GM19328 (cell line): Measurements from ENCODE around the gene SHCBP1L.

Source experiments
- ATAC-seq: cut with Tn5 transposase; IDR thresholded peaks from one replicate; pipeline ENCODE4 v1.9.1; 2021; ENCODE audit warnings: mild to moderate bottlenecking, moderate library complexity; ENCODE audit not compliant: unreplicated experiment

Gene SHCBP1L

GRCh38 chr1:182897696-182898095, 55.3 kb downstream of the SHCBP1L start:
- no peak for ATAC-seq

GRCh38 chr1:182890927-182891610, 61.9 kb downstream of the SHCBP1L start:
- ATAC-seq, result no peak

- no peak for ATAC-seq
Observed at GRCh38 chr1:182889997-182890396, 63.0 kb downstream of the SHCBP1L start.

- no peak for ATAC-seq
Observed at GRCh38 chr1:182888736-182889531, 64.0 kb downstream of the SHCBP1L start.

GRCh38 chr1:182886985-182887384, 66.0 kb downstream of the SHCBP1L start:
- no peak for ATAC-seq

- no peak for ATAC-seq
Observed at GRCh38 chr1:182885591-182885990, 67.4 kb downstream of the SHCBP1L start.

GRCh38 chr1:182884872-182885271, 68.1 kb downstream of the SHCBP1L start:
- ATAC-seq, result no peak

- no peak for ATAC-seq
Observed at GRCh38 chr1:182877842-182878241, 75.1 kb downstream of the SHCBP1L start.

GRCh38 chr1:182877331-182877730, 75.6 kb downstream of the SHCBP1L start:
- no peak for ATAC-seq

GRCh38 chr1:182875889-182876288, 77.1 kb downstream of the SHCBP1L start:
- no peak for ATAC-seq

- ATAC-seq, result no peak
Observed at GRCh38 chr1:182872881-182873280, 80.1 kb downstream of the SHCBP1L start.

- ATAC-seq, result no peak
Observed at GRCh38 chr1:182869241-182869666, 83.7 kb downstream of the SHCBP1L start.

GRCh38 chr1:182867861-182868260, 85.1 kb downstream of the SHCBP1L start:
- no peak for ATAC-seq

- ATAC-seq, result no peak
Observed at GRCh38 chr1:182863940-182864339, 89.0 kb downstream of the SHCBP1L start.

GRCh38 chr1:182862827-182863226, 90.1 kb downstream of the SHCBP1L start:
- no peak for ATAC-seq

- ATAC-seq, result no peak
Observed at GRCh38 chr1:182861994-182862393, 91.0 kb downstream of the SHCBP1L start.

GRCh38 chr1:182860658-182861057, 92.3 kb downstream of the SHCBP1L start:
- ATAC-seq, result no peak

- ATAC-seq, result no peak
Observed at GRCh38 chr1:182857212-182857611, 95.8 kb downstream of the SHCBP1L start.

GRCh38 chr1:182855911-182856310, 97.1 kb downstream of the SHCBP1L start:
- ATAC-seq, result no peak

GRCh38 chr1:182851825-182852224, 101.1 kb downstream of the SHCBP1L start:
- ATAC-seq, result no peak

GRCh38 chr1:182850319-182850718, 102.6 kb downstream of the SHCBP1L start:
- ATAC-seq, result no peak
